Measurements from ENCODE around the gene ACSL1. TPM values are rescaled to one million over a fixed set of nuclear protein-coding genes. Genes with fewer than 3 reads are reported as not detected.
"Not testable (repeated sequence)": the region's sequence is repeated elsewhere in the genome, so short reads cannot be mapped to it uniquely, and the experiment has no call there.

ACSL1 gene
- total RNA-seq, 1 donor from 2014 or later: 236 TPM

DNA sequence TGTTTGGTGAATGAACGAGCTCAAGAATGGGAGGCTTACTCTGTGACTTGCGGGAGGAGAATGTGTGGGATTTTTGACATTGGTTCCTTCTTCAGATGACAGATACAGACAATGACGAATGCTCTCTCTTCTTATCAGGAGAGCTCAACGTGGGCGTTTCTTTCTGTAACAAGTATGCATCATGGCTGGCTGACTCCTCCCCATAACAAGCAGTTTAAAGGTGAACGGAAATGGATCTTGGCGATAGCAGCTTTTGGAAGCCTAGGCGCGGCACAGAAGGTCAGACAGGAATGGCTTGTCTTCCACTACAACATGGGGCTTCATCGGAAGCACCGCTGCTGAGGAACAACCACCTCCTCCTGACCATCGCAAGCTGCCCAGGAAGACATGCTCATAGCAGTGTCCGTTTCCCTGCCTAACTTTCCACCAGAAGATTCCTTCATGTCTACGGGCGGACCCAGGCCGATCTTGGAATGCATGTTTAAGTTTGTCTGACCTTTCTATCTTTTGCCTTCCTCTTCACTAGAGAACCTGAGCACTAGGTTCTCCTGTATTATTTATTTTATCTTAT lies 18.3 kb upstream of the ACSL1 start:
- DNase-seq (ENCODE audit: low read depth): no peak

DNA sequence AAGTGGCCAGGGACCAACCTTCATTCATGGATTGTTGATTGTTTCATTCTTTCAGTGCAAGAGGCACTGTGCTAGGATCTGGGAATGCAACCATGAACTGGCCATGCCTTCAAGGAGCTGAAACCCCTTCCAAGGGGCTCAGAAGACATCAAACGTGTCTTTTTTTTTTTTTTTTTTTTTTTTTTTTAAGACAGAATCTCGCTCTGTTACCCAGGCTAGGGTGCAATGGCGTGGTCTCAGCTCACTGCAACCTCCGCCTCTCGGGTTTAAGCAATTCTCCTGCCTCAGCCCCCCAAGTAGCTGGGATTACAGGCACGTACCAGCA lies 13.3 kb upstream of the ACSL1 start:
- not testable (repeated sequence) for DNase-seq (ENCODE audit: low read depth)

DNA sequence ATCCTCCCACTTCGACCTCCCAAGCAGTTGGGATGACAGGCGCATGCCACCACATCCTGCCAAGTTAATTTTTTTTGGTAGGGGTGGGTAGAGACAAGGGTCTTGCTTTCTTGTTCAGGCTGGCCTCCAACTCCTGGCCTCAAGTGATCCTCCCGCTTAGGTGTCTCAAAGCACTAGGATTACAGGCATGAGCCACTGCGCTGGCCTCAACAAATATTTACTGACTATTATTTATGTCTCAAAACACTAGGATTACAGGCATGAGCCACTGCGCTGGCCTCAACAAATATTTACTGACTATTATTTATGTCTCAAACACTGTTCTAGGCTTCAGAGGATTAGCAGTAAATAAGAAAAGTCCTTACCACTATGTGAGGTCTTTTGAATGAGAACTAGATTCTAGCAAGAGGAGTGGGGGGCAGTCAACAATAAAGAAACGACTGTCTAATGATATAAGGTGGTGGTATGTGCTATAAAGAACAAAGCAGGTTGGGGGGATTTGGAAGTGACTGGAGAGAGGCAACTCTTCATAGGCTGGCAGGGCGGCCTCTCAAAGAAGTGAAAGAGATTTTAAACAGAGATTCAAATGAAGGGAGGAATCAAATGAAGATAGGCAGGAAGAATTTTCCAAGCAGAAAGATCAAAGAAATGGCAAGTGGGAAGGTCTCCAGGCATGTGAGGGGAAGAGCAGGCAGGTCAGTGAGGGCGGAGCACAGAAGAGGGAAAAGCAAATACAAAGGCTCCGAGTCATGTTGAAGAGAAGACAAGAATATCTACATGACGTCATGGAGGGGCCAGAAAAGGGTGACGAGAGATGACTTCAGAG lies 12.7 kb upstream of the ACSL1 start:
- DNase-seq (ENCODE audit: low read depth): peak; percentile 71

DNA sequence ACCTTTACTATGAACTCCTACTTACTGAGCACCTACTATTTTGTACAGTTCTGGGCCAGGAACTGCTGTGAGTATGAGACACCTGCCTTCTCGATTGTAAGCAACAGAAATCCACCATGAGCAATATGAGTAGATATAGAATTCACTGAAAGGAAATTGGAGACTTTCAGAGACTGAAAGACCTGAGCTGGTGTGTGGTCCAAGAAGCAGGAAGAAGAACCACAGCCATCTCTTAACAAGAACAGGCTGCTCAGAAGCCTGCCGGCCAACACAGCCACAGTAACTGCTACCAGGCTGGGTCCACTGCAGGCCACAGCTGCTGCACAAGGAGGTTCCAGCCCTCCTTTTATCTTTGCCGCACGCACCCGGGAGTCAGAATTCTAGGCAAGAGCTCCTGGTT lies 10.8 kb upstream of the ACSL1 start:
- DNase-seq (ENCODE audit: low read depth): no peak

DNA sequence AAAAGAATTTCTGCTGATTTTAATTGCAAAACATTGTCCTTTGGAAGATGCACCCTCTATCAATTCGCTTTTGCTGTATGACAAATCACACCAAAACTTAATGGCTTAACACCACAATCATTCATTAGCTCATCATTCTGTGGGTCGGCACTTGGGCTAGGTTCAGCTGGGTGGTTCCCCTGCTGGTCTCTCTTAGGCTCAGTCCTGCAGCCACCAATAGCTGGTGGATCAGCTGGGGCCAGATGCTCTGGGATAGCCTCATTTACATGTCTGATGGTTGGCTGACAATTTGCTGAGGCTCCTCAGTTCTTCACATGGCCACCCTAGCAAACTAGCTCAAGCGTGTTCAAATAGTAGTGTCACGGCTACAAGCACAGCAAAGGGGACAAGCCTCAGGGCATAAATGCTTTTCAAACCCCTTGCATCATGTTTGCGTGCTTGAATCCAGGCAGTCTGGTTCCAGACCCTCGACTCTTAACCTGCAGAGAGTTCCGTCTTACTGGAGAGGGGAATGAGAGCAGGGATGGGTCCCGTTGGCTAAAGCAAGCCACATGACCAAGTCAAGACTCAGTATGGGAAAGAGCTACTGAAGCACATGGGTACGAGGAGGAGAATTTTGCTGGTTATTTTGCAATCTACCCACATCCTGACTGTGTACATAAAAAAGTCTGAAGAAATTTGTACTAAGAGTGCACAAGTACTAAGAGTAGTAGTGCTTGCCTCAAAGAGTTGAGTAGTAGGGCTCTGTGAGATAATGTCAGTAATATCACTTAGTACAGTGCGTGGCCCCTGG lies 7.5 kb upstream of the ACSL1 start:
- DNase-seq (ENCODE audit: low read depth): no peak

DNA sequence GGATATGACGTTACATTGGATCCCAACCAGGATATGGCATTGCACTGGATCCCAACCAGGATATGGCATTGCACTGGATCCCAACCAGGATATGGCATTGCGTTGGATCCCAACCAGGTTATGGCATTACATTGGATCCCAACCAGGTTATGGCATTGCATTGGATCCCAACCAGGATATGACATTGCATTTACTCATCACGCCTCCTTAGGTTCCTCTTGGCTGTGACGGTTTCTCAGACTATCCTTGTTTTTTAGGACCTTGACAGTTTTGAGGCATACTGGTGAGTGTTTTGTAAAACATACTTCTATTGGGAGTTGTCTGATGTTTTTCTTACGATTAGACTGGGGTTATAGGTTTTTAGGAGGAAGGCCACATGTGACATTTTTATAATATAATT lies 5.4 kb upstream of the ACSL1 start:
- no peak for DNase-seq (ENCODE audit: low read depth)

DNA sequence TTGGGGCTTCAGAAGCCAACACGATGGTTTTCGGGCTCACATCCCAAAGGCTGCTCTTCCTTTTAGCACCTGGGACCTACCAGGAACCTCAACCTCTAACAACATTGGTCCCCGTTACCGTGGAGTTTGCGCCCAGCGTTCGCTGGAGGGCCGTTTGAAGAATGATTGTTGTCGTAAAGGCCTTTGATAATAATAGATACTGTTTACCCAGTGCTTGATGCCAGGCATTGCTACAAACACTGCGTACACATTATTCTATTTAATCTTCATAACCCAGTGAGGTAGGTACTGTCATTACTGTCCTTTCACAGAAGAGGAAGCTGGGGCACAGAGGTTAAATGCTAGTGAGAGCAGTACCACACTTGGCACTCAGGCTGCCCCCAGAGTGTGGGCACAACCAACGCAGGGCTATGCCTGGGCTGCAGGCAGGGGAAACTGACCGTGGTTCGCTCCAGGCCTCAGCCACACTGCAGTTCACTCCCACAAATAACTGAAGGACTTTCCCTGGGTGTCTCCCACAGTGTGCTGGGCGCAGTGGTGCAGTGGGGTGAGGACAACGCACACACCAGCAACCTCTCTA lies 1.0 kb upstream of the ACSL1 start:
- no peak for DNase-seq (ENCODE audit: low read depth)

DNA sequence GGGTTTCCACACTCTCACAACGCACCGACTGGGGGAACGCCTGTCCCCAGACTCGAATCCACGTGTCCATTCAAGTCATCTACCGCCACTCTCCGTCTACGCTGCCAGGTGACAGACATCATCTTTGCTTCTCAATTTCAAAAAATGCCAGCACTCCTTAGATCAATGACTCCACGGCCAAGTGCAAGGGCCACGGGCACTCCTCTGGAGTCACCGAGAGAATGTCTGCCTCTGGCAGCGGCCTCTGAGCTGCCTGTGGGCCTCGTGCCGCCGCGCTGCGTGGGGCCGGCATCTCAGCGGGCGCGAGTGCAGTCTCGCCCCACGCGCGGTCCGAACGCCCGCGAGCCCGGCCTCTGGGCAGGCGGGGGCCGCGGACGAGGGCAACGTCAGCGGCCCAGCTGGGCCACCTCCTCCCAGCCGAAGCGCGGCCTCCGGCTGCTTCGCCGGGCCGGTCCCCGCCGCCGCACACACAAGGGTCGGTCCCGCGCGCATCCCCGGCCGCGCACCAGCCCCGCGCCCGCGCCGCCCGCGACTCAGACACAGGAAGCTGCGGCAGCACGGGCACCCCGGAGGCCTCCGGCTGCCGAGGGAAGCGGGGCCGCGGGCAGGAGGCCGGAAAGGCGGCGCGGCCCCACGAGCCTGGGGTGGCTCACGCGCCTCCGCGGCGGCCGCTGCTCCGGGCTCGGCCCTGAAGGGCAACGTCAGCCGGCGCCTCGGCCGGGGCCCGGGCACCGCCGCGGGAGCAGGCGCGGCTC lies 450 bp downstream of the ACSL1 start:
- DNase-seq (ENCODE audit: low read depth): peak; percentile 39

DNA sequence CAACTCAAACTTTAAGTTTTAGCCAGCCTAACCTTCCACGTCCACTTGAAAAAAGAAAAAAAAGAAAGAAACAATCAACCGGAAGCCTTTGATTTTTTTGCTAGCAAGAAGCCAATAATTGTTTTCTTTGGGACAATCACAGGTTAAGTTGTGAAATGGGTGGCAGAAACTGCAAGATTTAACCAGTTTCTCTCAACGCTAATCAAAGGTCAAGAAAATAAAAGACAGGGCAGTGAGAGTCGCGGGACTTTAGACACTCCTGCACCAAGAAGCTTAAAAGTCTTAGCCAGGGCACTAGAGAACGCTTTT lies 1.0 kb downstream of the ACSL1 start:
- DNase-seq (ENCODE audit: low read depth): no peak

DNA sequence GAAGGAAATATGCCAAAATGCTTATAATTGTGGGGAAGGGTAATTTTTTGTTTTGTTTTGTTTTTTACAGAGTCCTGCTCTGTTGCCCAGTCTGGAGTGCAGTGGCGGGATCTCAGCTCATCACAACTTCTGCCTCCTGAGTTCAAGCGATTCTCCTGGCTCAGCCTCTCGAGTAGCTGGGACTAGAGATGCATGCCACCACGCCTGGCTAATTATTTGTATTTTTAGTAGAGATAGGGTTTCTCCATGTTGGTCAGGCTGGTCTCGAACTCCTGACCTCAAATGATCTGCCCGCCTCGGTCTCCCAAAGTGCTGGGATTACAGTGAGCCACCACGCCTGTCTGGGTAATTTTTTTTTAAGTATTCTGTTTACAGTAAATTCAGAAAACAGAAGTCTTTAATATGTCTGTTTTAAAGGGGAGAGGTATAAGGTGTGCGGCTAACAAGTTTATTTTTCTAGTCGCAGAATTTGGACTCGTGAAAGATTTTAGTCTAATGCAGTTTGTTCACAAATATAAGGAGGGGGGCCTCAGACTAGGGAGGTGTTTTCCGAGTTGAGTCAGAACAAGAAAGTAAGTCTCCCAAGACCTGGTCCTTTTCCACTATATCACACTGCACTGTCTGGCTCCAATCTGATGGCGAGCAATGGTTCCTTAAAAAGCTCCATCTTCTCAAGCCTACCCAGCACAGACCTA lies 1.5 kb downstream of the ACSL1 start:
- DNase-seq (ENCODE audit: low read depth): no peak

DNA sequence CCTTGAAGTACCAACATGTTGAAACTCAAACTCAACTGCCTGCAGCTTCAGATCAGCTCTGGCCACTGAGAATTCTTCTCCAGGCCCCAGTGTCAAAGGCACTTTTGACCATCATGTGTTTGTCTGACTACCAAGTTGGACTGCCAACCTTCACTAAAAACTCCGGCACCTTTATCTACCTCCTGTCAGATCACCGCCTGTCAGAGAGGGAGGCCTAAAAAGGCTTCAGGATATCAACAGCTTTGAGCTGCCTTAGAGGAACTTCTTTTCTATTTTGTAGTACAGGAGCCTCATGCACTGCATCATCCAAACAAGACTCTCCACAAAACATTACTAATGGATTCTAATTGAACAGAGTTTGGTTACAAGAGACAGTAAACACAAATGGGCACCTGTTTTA lies 2.8 kb downstream of the ACSL1 start:
- no peak for DNase-seq (ENCODE audit: low read depth)

DNA sequence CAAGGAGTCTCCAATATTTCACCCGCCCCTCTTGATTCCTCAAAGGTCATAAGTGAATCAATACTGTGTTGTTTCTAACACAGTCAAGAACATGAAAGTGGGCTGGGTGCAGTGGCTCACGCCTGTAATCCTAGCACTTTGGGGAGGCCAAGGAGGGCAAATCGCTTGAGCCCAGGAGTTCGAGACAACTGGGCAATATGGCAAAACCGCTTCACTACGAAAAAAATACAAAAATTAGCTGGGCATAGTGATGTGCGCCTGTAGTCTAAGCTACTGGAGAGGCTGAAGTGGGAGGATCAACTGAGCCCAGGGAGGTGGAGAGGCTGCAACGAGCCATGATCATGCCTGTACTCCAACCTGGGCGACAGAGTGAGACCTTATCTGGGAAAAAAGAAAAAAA lies 3.4 kb downstream of the ACSL1 start:
- no peak for DNase-seq (ENCODE audit: low read depth)

DNA sequence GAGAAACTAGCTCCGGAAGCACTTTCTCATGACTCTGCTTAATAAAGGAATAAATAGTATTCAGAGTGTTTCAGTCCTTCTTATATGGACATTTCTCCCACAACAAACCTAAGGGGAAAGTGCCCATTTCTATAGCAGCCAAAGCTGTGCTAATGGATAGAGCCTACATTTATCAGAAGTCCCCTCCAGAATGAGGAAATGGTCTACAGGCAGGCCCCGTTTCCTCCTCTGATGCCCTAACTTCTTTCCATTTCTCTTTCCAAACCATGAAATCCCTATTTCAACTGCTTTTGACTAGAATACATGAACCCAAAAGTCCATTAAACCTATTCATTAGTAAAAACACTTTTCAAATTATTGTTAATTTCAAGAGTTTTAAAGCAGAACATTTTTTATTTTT lies 4.5 kb downstream of the ACSL1 start:
- no peak for DNase-seq (ENCODE audit: low read depth)

DNA sequence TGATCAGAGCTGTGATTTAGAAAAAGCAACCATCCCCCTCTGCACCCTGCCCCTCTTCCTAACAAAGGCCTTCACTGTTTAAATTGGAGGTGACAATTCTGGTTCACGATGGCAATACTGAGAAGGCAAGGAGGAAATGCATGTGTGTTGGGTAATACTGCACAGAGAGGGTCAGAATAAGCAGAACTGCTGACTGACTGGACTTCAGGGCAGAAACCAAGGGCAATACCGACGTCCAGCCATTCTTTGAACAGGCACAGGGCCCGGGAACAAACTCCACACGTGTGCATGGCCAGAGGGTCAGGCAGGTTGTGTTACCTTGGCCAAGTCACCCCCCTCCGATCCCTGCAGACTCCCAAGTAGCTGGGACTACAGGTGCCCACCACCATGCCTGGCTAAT lies 6.0 kb downstream of the ACSL1 start:
- DNase-seq (ENCODE audit: low read depth): no peak

DNA sequence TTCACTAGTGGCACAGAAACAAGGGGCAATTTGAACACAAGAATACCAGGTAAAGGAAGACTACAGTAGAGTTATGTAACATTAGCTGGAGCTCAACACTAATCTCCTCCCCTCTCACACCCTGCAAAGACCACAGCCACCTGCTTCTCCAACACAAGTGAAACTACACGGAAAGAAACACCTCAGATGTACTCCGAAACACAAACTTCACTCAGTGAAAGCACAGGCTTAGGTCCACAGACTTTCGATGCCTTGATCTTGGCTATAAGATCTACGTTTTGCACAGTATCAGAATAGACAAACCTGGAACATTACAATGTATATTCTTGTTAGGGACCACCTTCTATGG lies 7.6 kb downstream of the ACSL1 start:
- no peak for DNase-seq (ENCODE audit: low read depth)

DNA sequence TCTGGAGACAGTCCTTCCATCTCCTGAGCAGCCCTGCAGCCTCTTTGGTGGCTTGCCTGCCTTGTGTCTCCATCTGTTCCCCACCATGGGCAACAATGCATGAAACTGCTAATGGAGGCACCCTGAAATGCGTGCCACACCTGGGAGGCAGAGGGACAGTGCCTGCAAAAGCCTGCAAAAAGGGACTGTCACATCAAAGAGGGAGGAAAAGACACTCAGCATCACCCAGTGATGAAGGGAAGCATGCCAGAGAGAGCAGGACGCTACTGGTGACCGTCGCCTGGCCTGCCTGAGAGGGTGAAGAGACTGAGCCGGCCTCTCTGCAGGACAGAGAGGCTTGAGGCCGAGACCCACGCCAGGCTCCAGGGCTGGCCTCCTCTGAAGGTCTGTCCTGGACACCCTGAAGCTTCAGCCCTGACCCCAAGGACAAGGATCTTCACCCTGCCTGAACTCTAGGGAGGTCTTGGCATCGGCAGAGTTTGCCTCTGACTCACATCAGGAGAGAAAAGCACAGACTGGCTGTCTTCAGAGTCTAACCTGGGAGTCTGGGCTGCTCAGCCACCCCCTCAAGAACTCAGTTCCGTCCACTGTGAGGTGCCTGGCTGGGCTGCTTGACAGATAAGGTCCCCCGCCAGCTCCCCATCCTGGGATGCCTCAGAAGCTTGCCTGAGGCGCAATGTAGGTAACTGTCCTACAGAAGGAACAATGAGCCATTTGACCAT lies 8.1 kb downstream of the ACSL1 start:
- no peak for DNase-seq (ENCODE audit: low read depth)

DNA sequence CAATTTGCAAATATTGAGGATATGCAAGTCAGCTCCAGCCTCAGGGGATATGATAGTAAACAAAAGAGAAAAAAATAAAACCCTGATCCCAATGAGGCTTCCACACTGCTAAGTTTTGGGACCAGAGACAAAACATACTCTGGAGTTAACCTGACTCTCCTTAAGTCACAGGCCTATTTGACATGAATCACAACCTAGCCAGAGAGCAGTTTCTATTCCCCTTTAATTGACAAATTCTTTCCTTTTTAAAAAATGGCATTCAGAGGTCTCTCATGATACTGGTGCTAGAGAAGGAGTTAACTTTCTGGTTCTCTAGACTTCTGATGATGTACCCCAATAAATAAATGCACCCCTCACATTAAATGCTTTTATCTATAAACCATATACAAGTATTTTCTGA lies 8.8 kb downstream of the ACSL1 start:
- DNase-seq (ENCODE audit: low read depth): no peak

DNA sequence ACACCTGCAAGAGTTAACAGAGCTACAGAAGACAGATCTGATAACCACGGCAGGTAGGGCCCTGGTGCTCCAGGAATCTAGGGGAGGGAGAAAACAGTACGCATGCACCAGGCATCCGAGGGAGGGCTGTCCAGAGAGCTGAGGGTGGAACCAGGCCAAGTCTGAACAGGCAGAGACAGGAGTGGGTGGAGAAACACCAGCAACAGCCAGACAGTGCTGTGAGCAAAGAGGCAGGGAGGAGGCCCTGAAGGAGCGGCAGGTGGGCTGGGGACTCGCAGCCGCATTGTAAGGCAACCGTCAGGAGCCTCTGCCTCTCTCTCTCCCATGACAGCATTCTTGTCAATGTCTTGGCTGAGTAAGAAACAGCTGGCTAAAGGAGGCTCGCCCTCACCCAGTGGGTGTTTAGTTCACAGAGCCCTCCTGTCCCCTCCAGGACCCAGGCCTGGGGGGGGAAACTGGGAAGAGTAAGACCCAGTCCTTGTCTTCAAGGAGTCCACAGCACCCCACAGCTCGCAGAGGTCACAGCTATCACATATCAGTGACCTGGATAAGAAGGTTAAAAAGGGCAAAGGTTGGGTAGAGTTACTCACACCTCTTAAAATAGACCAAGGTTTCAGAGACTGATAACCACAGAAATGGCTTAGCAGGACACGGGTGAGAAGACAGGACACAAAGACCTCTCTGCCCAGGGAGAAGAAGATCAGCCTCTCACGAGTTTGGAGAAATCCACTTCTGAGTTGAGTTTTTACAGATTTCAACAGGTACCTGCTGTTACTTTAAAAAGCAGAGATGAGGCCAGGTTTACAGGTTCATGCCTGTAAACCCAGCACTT lies 10.5 kb downstream of the ACSL1 start:
- DNase-seq (ENCODE audit: low read depth): peak; percentile 91

DNA sequence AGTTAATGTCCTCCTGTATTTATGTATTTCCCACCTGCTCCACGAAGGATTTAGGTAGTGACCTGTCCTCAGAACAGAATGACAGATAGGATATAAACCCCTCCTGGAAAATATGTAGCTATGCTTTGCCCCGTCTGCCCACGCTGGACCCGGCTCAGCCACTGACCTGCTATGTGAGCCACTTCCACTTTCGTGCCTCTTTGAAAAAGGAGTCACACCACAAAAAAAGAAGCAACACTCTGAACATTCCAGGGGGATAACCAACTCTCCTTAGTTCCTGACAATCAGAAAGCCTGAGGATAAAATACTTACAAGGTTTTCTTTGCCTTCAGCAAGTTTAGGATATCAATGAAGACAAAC lies 11.1 kb downstream of the ACSL1 start:
- DNase-seq (ENCODE audit: low read depth): no peak
